Measurements from ENCODE around the gene SSTR5. TPM values are rescaled to one million over a fixed set of nuclear protein-coding genes. Genes with fewer than 3 reads are reported as not detected.

The SSTR5 gene
- total RNA-seq, 4 donors from 2014 or later: 1.5 TPM; not detected in 3

DNA sequence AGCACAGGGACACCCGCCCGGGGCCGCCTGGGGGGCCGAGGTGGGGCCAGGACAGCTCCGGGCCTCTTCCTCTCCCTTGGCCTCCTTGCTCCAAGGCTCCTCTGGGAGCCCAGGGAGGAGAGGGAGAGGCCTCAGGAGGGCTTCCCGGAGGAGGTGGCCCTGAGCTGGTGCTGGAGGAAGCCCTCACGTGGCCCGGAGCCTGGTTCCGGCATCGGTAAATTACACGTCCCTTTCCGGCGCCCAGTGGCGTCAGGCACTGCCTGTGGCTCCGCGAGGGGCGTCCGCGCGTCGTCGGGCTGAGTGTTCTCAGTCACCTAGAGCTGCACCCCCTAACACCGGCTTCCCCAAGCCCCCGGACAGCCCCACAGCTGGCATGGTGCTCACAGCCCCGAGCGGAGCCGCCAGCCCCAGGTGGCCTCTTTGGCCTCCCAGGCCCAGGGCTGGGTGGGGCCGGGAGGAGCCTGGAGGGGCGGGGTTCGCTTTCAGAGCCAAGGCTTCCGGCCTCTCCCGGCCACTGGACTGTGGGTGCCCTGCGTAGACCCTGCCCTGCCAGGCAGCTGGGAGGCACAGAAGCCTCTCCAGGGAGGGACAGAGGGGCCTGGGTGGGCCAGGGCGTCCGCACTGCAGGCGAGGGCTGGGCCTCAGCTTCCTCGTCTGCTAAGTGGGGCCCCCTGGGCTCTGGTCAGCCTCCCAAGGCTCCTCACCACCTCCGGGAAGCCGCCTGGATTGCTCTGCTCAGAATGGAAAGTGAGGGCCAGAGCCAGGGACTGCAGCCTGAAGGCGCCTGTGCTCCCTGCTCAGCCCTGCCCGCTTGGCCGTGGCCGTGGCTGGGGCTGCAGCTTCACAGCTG, 27.9 kb upstream of the SSTR5 start:
- WGBS: no CpG with 5 or more reads among the region's 43 CpGs
- Histone ChIP-seq H3K4me3 (no peak overlapping the region), H3K27ac (no peak overlapping the region), H3K36me3 (no peaks in the 10 kb centered on the region), H3K4me1 (peaks cover 23% of the 10 kb centered on the region), H3K9me3 (no peaks in the 10 kb centered on the region), H3K27me3 (peaks cover 82% of the 10 kb centered on the region)
- no peak for DNase-seq (ENCODE audit: low spot score in 2 of 2)
- TF ChIP-seq, protein P1, sequence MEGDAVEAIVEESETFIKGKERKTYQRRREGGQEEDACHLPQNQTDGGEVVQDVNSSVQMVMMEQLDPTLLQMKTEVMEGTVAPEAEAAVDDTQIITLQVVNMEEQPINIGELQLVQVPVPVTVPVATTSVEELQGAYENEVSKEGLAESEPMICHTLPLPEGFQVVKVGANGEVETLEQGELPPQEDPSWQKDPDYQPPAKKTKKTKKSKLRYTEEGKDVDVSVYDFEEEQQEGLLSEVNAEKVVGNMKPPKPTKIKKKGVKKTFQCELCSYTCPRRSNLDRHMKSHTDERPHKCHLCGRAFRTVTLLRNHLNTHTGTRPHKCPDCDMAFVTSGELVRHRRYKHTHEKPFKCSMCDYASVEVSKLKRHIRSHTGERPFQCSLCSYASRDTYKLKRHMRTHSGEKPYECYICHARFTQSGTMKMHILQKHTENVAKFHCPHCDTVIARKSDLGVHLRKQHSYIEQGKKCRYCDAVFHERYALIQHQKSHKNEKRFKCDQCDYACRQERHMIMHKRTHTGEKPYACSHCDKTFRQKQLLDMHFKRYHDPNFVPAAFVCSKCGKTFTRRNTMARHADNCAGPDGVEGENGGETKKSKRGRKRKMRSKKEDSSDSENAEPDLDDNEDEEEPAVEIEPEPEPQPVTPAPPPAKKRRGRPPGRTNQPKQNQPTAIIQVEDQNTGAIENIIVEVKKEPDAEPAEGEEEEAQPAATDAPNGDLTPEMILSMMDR (IDR thresholded peaks at IDR 0.05): no peak
- no peak for TF ChIP-seq POLR2A (IDR thresholded peaks at IDR 0.05)

DNA sequence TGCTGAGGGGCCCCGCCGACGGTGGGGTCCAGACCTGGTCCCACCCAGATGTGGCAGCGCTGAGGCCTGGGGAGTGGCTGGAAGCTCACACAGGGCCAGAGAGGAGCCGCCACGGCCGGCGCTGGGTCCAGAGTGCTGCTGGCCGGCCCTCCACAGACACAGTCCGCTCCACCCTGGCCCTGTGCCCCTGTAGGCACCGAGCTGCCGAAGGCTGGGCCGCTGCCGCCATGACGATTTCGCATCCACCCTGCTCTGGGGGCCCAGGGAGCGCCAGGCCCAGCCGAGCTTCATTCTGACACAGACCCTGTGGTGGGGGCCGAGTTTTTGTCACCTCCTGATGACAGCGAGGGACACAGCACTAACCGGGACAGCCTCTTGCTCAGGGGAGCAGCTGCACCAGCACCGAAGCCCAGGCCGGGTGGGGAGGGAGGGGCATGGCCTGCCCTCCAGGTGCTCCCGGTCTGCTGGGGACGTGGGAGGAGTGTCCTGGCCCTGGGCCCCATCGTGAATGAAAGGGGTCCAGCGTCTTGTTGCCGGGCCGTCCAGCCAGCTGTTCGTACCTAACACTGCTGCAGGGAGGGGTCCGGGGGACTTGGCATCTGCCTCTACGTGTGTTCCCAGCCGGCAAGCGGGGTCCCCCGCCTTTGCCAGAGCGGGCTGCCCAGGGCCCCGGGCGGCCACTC, 27.1 kb upstream of the SSTR5 start:
- Histone ChIP-seq H3K4me1 (peaks cover 23% of the 10 kb centered on the region), H3K27me3 (peaks cover 83% of the 10 kb centered on the region), H3K4me3 (no peak overlapping the region), H3K27ac (no peak overlapping the region), H3K9me3 (no peaks in the 10 kb centered on the region), H3K36me3 (no peaks in the 10 kb centered on the region)
- DNase-seq (ENCODE audit: low spot score in 2 of 2): no peak
- TF ChIP-seq, protein P1 (IDR thresholded peaks at IDR 0.05): no peak
- TF ChIP-seq POLR2A (IDR thresholded peaks at IDR 0.05) (no peak), EP300 (IDR thresholded peaks at IDR 0.05) (no peak), POLR2AphosphoS5 (IDR thresholded peaks at IDR 0.05) (no peak)
- 40% methylated on average over 1 of the region's 38 CpGs for WGBS

DNA sequence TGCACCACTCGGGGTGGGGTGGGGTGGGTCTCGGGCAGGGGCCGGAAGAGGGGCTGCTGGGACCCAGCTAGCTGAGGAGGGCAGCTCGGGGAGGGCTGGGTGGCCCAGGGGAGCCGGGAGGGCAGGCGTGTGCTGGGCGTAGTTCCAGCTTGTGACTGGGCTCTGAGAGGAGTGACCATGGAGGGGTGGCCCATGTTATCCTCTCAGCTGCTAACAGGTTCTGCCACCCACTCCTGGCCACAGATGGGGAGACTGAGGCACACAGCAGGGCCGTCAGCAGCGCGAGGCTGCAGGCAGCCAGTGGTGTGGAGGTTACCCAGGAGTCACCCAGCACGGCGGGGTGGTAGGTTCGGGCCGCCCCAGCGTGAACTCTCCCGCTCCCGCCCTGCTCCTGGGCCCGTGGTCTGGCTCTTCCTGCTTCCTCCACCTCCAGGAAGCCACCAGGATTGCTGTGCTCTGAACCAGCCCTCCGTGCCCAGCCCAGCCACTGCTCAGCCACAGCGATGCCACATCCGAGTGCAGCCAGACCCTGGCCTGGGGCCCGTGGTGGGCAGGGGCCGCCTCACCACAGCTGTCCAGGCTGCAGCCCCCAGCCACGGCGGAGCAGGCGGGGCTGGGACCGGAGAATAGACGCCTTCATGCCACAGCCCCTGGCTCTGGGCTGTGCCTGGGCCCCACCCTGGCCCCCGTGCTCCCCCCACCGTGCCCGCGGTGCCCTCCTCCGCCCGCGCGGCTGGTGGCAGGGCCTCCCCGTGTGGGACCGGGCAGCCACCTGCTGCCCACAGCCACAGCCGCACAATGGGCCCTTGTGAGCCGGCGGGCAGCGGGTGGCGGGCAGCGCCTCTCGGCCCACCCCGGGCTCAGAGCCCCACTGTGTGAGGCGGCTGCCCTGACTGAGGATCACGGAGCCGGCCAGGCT, 26.3 kb upstream of the SSTR5 start:
- no peaks in the 10 kb centered on the region for H3K36me3 ChIP-seq
- H3K4me1 ChIP-seq: peaks cover 23% of the 10 kb centered on the region
- no CpG with 5 or more reads among the region's 49 CpGs for WGBS
- no peaks in the 10 kb centered on the region for H3K9me3 ChIP-seq
- no peak overlapping the region for H3K27ac ChIP-seq
- H3K4me3 ChIP-seq: no peak overlapping the region
- TF ChIP-seq, protein P1 (IDR thresholded peaks at IDR 0.05): no peak
- TF ChIP-seq POLR2A (IDR thresholded peaks at IDR 0.05) (no peak), POLR2AphosphoS5 (IDR thresholded peaks at IDR 0.05) (no peak), EP300 (IDR thresholded peaks at IDR 0.05) (no peak)
- DNase-seq (ENCODE audit: low spot score in 2 of 2): no peak
- peaks cover 80% of the 10 kb centered on the region for H3K27me3 ChIP-seq

DNA sequence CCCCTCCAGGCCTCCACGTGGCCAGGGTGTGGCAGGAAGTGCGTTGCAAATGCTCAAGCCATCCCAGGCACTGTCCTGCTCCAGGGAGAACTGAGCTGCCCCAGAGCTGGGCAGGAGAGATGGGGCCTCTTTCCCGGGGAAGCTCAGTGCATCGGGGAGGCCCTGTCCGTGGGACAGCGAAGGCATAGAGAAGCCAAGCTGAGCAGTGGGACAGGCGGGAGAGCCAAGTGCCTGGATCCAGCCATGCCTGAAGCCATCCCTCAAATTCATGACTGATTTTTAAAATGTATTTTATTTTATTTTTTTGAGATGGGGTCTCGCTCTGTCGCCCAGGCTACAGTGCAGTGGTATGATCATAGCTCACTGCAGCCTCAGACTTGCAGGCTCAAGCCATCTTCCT, 25.4 kb upstream of the SSTR5 start:
- TF ChIP-seq EP300 (IDR thresholded peaks at IDR 0.05) (no peak), POLR2AphosphoS5 (IDR thresholded peaks at IDR 0.05) (no peak), POLR2A (IDR thresholded peaks at IDR 0.05) (no peak)
- TF ChIP-seq, protein P1 (IDR thresholded peaks at IDR 0.05): no peak
- H3K27me3 ChIP-seq: peaks cover 78% of the 10 kb centered on the region
- WGBS: 72% methylated on average over 8 of the region's 9 CpGs

More for the DNA sequence above, 25.4 kb upstream of the SSTR5 start:
- Histone ChIP-seq H3K4me3 (no peak overlapping the region), H3K9me3 (no peaks in the 10 kb centered on the region), H3K36me3 (no peaks in the 10 kb centered on the region), H3K27ac (no peak overlapping the region), H3K4me1 (peaks cover 23% of the 10 kb centered on the region)
- DNase-seq (ENCODE audit: low spot score in 2 of 2): no peak
